GM20431 (cell line): ENCODE data around the gene DYNC1H1.

Source experiments
- in situ Hi-C: fragments of 300-500 bp; cut with MseI, MboI; formaldehyde crosslinking; loops from one replicate; pipeline ENCODE4 v1.15.0; 2020; ENCODE audit warnings: low sequenced_read_pairs; ENCODE audit not compliant: unreplicated experiment

Gene DYNC1H1

DNA sequence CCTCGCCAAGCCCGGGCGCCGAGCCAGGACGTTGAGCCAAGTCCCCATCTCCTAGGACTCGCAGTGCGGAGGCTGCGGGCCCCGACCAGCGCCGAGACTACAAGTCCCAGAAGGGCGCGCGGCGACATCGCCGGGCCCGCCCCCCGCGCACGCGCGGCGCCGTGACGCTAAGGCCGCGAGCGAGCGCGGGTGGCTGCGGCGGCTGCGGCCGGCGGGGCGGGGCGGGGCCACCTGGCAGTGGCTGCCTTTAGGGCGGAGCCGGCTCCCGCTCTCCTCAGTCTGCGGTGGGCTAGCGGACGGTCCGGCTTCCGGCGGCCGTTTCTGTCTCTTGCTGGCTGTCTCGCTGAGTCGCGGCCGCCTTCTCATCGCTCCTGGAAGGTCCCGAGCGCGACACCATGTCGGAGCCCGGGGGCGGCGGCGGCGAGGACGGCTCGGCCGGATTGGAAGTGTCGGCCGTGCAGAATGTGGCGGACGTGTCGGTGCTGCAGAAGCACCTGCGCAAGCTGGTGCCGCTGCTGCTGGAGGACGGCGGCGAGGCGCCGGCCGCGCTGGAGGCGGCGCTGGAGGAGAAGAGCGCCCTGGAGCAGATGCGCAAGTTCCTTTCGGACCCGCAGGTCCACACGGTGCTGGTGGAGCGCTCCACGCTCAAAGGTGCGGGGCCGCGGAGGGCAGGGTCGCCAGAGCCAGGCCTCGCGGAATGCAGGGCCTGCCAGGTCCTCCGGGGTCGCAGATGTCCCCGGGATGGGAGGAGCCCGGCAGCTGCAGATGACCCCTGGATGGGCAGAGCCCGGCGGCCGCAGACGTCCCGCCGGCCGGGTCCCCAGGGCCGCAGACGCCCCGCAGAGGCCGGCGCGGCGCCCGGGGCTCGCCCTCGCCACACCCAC, at the start of gene DYNC1H1:
Gene DYNC1H1 (plus strand): TSS at position 277 of the 884 bp plus-strand sequence. CDS start 119 bp downstream, at position 396.
- in situ Hi-C loops: no loop called here

DNA sequence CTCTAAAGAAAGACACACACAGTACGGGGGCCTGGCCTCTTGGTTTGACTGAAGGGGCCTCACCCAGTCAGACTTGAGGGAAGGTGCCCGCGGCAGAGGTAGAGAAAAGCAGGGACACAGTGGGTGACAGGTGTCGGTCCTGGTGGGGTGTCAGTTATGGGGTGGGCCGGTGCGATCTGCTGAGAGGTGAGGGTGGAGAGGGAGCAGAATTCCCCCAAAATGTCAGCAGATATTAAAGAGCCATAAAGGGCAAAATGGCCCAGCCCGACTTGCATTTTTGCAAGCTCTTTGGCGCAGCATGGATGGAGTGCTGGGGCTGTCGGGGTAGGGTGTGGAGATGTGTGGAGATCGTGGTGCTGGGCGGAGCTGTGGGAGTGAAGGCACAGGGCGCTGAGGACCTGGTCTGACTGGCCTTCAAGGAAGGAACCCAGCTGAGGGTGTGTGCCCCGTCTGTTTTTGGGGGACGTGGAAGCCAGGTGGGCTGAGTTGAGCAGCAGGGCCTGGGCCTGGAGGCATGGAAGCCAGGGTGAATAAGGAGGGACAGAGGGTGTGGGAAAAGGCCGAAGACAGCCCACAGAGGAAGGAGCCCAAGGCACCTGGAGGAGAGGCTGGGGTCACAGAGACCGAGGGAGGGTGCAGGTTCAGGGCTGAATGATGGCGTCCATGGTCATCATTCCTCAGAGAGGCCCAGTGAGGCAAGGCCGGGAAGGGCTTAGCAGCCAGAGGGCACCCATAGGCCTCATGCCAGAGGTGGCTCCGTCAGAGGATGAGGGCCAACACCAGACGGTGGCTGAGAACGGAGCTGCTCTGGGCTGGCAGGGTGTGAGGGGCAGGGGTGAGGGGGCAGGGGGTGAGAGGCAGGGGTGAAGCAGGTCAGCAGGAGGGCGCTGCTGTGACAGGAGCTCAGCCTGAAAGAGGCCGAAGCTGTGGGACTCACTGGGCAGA, 48.2 kb upstream of the DYNC1H1 start:
- in situ Hi-C loops: no loop called here

DNA sequence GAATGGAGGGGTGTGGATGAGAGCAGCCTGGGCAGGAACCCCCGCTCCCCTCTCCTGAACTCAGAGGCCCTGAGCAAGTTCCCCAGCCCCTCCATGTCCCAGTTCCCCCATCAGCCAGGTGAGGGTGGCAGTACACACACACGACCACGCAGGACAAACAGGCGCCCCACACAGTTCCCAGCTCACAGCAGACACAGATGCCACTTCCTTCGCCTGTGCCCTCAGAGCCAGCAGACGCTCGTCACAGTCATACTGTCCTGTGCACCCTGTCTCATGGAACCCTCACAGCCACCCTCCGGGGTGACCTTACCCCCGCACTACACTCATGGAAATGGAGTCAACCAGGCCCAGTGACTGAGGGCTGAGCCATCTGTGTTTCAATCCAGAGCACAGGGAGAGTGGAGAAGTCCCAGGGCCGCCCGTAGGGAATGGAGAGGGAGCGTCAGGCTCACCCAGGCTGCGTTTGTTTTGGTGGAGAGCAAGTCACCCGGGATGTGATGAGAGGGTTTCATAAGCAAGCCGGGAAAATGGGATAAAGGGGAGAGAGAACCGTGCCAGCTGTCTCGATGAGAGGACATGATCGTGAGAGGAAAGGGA, 47.5 kb upstream of the DYNC1H1 start:
- in situ Hi-C loops: no loop called here

DNA sequence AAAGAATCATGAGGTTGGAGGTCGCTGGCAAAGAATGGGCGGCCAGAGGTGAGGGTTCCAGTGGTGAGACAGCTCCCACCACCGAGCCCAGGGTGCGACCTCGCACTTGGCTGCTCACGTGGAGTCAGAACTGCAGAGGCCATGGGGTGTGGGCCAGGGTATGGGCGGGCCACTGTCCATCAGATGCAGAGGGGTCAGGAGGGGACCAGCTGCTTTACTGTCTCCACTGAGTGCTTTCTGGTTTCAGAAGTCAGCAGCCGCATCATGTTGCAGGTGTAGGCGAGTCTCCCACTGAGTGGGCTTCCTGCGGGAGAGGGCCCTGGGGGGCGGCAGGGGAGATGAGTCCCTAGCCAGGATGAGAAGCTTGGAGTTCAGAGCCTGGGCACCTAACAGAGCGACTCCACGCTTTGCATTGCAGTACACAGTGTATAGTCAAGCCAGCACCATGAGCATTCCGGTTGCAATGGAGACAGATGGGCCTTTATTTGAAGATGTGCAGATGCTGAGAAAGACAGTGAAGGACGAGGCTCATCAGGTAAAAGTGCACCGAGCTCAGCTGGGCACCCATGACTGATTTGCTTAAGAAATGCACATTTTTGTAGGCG, 46.9 kb upstream of the DYNC1H1 start:
- in situ Hi-C loops: no loop called here

DNA sequence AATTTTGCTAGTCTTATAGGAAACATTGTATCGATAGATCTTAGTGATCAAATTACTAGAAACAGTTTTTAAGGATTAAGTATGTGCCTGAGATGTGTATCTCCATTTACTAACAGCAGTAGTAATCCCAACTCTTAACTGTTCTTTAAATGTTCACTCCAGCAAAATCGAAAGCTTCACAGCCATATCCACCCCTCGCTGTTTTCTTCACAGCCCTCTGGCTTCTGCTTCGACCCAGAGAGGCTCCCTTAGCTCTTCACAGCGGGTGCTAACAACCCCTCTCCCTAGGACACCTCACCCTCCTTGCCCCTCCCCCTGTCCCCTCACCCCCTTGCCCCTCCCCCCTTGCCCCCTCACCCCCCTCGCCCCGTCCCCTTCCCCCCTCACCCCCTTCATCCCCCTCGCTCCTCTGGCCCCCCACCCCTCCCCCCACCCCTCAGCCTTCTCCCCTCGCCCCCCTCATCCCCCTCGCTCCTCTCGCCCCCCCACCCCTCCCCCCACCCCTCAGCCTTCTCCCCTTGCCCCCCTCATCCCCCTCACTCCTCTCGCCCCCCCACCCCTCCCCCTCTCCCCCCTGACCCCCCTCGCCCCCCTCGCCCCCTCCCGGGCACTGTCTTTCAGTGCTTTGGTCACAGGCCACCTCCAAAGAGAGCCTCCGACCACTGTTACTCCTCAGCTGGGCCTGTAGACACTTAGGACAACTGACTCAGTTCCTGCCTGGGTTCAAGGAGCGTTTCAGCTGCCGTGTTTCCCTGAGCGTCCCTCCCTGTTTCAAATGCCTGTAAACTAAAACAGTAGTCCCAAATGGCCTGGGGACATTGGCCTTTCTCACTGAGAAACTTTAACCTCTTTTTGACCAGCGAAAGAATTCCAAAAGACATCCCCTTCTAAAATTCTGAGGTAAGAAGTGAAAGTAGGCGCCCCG, 46.0 kb upstream of the DYNC1H1 start:
- in situ Hi-C loops: no loop called here

DNA sequence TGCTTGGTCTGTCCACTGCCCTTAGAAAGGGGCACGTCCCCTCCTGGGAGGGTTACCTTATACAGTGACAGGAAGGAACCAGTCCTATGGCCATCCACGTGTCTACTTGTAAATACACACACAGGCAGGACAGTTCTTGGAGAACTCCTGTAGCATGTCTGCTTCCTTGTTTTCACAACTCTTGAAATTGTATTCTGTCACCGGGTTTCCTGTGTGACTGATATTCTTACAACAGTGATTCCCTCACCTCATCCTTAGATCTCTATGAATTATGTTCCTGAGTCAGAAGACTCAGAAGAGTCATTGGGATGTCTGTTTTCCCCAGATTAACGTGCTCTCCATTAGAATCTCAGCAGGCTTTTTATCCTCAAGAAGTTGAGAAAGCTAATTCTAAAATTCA, 44.1 kb upstream of the DYNC1H1 start:
- in situ Hi-C loops: no loop called here

DNA sequence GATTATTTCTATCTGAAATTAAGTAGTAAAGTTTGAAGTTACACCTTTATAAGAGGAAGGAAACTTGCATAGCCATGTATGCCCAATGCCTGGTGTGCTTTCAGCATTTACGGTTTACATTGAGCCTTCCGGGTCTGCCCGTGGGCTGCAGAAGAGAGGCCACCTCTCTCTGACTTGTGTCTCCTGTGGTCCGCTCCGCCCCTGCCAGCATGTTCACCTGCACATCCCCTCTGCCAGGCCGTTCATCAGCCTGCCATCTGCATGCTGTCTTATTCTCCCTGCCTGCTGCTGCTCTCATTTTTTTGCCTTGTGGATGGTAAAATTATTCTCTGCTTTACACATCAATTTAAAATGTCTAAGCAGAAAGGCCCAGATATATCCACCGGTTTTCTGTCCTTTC, 41.5 kb upstream of the DYNC1H1 start:
- in situ Hi-C loops: no loop called here

DNA sequence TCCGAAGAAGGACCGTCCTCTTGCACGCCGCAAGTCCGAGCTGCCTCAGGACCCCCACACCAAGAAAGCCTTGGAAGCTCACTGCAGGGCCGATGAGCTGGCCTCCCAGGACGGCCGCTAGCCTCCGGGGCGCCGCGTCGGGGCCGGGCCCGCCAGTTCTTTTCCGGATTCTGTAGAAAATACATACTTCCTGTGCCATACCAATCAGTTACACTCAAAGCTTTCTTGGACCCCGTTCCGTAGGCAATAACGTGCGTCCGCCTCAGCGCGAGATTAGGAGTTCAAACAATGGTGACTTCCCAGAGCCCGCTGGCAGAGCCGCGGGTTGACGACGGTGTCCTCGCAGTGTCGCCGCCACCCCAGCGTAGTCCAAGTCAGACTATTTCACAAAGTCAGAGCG, 39.2 kb upstream of the DYNC1H1 start:
- in situ Hi-C loops: no loop called here

DNA sequence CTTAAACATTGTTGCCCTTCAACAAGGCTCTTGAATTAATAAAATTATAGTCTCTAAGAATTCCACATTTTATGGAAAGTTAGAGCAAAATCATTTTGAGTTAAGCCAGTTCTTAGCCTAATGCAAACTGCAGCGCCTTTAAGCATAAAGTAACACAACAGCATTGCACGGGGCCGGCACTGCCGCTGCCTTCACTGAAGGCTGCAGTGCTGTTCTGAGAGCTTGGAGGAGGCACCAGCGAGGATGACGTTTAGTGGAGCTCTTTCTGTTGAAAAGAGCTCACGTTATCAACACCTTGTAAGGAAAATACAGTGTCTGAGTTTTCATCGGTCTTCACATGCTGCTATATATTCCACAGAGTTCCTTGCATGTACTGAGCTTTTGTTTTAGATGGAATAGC, 38.3 kb upstream of the DYNC1H1 start:
- in situ Hi-C loops: no loop called here

DNA sequence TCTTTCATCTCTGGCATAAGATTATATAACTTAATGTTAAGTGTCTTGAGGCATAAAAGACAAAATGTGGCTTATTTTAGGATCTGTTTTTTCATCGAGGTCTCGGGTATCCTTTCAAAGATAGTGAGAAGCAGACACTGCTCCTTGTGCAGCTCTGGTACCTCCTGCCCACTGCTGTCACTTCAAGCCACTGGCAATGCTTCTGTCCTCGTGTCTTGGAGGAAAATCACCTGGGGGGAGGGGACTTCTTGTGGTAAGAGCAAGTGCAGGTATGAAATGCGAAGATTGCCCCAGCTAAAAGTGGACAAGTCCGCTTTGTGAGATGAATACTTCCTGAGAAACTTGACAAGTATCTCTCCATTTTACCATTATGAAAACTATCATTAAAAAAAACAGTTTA, 37.8 kb upstream of the DYNC1H1 start:
- in situ Hi-C loops: no loop called here

DNA sequence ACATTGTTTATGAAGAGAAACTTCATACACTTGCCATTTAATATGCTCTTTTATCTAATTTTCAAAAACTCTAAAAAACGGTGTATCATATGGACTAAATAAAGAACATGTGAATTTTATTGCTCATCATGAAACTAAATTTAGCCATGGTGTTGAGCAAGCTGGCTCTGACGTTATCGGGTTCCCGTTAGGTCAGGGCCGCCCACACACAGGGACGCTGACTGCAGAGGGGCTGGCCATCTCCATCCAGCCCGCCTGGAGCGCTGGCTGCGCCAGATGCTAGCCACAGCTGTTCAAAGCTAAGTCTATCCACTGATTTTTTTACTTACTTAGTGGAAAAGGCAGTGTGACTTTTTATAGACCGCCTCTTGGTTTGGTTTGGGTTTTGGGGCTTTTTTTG, 36.5 kb upstream of the DYNC1H1 start:
- in situ Hi-C loops: no loop called here

DNA sequence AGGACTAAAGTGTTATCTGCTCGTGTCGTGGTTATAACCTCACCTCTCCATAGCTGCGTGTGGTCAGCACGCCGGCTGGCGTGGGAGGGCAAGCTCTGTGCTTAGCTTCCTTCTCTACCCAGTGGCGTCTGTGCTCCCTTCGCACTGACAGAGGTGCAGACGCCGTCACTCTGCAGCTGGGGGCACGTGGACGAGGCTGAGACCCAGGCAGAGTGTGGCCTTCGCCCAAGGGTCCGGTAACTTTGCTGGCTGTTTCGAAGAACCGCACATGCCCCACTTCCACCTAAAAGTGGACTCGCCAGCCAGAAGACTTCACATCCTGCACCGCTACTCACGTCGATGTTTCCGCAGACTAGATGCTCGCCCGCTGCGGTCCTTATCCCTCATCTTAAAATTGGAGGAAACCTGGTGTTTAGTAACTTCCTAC, 35.9 kb upstream of the DYNC1H1 start:
- in situ Hi-C loops: no loop called here

DNA sequence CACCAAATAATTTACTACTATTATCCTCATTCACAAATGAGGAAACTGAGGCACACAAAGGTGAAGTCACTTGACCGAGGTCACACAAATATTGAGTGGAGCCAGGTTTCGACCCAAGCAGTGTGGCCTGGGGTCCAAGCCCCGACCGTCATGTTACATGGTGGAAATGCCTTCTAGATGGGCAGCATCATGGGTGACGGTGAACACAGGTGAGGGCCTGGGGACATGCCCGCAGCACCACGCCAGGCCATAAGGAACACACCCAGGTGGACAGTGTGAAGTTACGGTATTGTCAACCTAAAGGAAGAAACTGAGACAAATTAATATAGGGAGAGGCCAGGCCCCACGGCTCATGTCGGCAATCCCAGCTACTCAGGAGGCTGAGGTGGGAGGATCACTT, 35.3 kb upstream of the DYNC1H1 start:
- in situ Hi-C loops: no loop called here

DNA sequence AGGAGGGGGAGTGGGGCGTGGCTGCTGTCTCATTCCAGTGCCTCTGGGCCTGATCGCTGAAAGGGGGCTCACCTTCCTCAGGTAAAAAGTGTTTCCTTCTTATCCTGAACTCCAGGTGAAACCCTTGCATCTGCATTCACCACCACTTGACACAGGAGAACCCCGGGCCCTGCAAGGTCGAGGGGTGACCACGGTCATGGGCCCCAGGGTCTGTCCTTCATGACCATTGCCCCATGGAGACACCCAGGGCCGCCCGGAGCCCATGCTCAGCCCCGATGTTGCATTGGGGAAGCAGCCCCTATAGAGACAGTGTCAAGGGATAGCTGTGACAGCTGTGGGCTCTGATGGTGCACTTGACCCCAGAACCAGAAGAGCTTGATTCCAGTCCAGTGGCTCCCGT, 34.4 kb upstream of the DYNC1H1 start:
- in situ Hi-C loops: no loop called here

DNA sequence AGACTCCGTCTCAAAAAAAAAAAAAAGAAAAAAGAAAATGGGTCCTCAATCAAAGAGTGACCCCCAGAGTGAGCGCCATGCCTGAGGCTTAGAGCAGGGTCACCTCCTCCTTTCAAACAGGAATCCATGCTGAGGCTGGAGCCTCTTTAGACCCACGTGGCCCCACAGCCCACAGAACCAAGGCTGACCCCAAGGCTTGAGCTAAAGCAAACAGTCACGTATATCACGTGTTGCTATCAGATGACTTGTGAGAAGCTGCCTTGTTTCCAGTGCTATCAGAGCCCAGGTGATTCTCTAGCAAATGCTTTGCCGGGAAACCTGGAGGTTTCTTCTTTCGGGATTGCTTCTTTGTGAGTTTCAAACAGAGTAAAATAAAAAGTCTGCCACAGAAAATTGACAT, 31.7 kb upstream of the DYNC1H1 start:
- in situ Hi-C loops: no loop called here

DNA sequence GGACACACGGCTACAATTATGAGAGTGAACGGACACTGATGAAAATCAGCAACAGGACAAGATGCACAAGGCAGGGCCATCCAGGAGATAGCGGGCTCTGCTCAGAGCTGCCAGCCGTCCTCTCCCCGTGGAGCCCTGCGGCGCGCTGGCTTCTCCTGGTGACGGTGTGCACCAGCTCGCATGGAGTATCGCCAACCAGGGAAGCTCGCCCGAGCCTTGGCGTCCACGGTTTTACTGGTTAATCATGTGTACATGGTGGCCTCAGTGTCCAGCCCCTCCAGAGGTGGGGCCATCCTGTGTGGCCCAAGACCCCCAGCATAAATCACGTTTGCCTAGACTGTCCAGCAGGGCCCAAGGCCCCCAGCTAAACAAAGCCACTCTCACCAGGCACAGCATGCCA, 31.2 kb upstream of the DYNC1H1 start:
- in situ Hi-C loops: no loop called here

DNA sequence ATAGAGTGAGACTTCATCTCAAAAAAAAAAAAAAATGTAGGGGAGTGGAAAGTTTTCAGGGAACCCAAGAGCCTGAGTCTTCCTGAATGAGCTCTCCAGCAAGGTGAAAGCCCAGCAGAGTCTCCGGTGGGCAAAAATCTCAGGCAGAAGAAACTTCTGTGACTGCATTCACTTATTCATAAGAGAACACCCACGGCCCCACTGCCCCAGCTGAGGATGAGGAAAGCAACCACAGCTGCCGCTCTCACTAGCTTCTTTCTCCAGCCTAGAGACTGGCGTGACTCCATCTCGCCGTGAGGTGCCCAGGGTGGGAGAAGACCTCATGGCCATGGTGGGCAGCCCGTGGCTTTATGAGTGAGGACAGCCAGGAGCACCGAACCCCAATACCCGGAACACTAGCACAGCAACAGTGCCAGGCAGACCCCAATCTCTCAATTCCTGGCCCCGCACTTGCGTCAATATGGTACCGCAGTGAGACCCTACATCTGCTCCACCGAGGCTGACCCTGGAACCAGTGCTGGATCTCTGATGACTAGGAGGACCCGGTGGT, 29.7 kb upstream of the DYNC1H1 start:
- in situ Hi-C loops: no loop called here

DNA sequence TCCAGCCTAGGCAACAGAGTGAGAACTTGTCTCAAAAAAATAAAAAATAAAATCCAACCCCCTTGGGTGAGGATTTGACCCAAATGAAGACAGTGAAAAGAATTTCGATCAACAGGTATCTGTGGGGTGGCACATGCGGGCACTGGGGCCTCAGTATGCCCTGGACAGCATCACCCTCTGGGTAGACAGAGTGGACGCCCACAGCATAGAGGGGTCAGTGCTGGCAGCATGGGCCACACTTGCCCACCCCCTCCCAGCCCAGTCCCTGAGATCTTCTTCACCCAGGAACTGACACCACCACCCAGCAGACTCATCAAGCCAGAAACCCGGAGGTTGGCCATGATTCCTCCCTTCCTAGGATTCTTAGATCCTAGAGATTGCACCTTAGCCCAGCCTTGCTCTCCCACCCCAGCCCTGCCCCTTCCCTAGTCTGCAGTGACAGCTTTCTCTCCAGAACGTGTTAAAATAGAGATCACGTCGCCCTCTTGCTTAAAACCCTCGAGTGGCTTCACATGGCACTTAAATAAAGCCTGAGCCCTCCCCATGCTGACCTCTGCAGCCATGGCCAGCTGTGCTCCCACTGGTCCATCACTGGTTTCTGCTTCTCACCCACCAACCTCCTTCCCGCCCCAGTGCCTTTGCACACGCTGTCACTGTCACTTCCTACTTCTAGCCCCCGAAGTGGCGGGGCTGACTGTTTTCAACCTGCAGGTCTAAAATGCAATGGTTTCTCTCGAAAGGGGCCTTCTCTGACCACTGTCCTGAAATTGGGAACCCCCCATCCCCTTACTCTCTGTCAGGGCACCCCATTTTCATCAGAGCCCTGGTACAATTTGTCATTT, 26.2 kb upstream of the DYNC1H1 start:
- in situ Hi-C loops: no loop called here
